Renal cortex interstitium (tissue), 11 donors: Measurements from ENCODE around the gene SV2C. TPM values are rescaled to one million over a fixed set of nuclear protein-coding genes. Genes with fewer than 3 reads are reported as not detected.
"Not testable (repeated sequence)": the region's sequence is repeated elsewhere in the genome, so short reads cannot be mapped to it uniquely, and the experiment has no call there.

Experiments
- DNase-seq, 11 donors: peaks; one replicate each; pipeline ENCODE4 v3.0.0-alpha.2; 2013; ENCODE audit warnings: low read depth in 9 of 11, low spot score in 4 of 11; ENCODE audit errors: extremely low read depth in 1 of 11
- polyA plus RNA-seq, 3 donors: library from polyadenylated mRNA; unstranded; fragments of 120-200 nt; gene quantifications; one replicate each; pipeline ENCODE4 v1.2.1, GENCODE V29; 2013; ENCODE audit not compliant: insufficient read length in 3 of 3

Gene SV2C
- polyA plus RNA-seq, 3 donors, result 0.23 to 1.3 (median 0.31) TPM

- no peak for DNase-seq
Observed at GRCh38 chr5:76274571-76274970, 191.4 kb downstream of the SV2C start.

DNA sequence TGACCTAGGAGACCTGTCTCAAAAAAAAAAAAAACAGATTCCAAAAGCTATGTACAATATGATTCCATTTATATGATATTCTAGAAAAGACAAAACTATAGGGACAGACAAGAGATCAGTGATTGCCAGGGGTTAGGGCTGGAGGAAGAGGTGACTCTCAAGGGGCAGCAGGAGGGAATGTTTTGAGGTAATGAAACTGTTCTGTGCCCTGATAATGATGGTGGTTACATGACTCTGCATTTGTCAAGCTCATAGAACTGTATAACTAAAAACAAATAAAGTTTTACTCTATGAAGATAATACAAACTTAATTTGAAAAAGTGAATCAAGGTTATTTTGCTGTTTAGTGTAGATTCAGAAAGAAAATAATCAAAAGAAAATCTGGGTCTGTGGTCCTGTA lies 194.6 kb downstream of the SV2C start:
- no peak for DNase-seq

GRCh38 chr5:76278261-76278789 lies 195.1 kb downstream of the SV2C start:
- no peak for DNase-seq

DNA sequence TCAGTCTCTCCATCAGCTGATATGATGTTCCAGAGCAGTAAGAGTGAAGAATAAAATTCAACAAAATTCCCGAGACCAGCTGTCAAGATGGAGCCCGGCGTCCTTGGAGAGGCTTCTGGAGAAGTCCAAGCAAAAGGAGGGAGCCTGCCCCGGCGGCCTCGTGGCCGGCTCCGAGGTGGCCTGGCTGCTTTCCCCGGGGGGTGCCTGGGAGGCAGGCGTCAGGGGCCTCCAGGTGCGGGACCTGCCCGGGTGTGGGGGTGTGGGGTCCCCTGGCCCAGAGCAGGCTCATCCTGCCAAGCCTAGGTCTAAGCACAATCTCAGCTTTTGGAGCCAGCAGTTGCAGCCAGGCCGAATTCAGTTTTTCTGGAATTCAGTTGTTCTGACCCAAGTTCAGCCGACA lies 197.3 kb downstream of the SV2C start:
- DNase-seq, result no peak

GRCh38 chr5:76283670-76284069 lies 200.5 kb downstream of the SV2C start:
- DNase-seq, result no peak

DNA sequence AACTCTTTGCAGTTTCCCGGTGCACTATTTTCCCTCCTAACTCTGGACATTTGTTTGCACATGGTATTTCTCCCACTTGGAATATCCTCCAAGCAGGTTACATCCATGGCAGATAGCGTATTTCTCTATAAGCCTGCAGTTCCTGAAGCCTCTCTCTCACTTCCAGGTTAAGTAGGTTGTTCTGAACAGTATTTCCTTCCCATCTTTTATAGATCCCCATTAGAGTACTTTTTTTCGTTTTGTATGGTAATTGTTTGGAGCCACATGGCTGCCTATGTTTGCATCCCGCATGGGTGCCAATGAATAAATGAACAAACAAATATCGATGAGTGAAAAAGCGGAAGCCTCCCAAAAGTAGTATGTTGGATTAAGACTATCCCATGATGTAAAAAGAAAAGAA lies 206.5 kb downstream of the SV2C start:
- DNase-seq, result no peak

GRCh38 chr5:76290321-76290757 lies 207.2 kb downstream of the SV2C start:
- peak in 1 of 11 donors; percentile 3 for DNase-seq

DNA sequence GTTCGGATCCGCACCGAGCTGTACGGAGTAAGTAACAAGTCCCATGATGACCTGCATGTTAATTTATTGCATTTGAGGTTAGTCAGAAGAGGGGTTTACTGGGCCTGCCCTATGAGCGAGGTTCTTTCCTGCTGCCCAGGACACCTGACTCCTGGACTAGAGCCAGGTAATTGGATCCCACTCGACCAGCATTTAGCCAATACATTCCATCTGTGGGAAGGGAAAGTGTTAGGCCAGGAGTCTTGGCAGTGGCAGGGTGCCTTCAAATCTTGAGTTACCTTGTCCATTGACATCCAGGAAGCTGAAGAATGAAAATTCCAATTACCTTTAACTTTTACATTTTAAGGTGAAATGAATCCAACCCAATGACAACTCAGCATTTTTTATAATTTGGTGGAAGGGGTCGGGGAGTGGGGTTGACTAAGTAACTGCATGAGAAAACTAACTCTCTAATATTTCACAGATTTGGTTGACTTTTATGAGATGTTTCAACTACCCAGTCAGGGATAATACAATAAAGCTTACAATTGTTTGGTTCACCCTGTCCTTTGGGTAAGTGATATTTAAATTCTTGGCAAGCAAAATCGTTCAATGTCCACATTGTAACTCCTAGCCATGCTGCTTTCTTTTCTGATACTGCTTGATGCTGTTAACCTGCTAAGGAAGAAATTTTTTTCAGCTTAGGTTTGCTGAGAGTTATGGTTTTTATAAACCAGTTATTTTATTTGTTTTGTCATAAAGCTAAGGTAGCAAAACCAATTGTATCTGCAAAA lies 208.3 kb downstream of the SV2C start:
- peak in 7 of 11 donors; percentile 13 to 47 (median 16) for DNase-seq

- no peak for DNase-seq
Observed at GRCh38 chr5:76292620-76293322, 209.6 kb downstream of the SV2C start.

GRCh38 chr5:76294573-76294972 lies 211.4 kb downstream of the SV2C start:
- DNase-seq, result no peak

DNA sequence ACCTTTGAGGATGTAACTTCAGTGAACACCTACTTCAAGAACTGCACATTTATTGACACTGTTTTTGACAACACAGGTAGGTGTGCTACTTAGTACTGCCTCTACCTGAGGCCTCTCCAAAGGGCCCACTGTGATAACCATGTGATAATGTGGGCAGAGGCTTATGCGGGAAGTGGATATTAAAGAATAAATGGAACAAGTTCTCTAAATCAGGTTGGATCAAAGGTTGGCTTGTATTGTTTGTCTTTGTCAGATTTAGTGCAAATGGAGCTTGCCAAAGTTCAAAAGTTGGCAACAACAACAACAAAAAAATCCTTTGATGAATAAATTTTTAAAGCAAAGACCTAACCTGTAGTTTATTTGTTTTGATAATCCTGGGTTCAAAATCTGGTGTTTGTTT lies 215.7 kb downstream of the SV2C start:
- DNase-seq, result no peak

DNA sequence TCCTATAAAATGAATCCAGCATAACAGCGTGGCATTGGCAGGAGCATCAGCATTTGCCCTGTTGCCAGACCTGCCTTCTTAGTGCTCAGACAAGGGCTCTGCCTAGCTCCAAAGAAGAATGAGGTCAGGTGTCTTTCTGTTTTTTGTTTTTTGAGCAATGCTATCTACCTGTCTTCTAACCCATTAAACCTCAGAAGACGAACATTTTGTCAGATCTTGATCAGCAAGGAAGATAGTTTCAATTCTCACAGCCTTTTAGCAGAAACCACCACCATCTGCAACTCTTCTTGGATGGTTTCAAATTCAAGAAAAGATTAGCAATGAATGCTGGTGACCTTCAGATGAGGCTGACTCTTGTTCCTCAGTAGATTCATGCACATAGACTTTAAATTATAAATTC lies 216.4 kb downstream of the SV2C start:
- no peak for DNase-seq

DNA sequence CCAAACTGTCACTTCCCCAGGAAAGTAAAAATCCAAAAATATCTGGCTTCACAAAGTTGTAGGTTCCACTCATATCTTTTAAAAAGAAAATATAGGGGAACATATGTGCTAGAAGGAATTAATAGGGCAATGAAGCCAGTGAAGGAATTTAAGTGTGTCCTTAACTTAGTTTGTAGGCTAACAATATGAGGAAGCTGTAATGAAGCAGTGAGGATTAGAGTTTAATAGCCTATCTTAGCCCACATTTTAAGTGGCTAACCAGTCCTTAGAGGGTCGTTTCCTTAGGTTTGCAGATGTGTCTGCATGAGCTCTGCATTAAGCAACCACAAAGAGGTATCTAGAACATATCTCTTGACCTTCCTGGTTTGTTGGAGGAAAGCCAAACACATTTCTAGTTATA lies 218.7 kb downstream of the SV2C start:
- DNase-seq, result not testable (repeated sequence)

- DNase-seq, result not testable (repeated sequence)
Observed at GRCh38 chr5:76302661-76303060, 219.5 kb downstream of the SV2C start.

DNA sequence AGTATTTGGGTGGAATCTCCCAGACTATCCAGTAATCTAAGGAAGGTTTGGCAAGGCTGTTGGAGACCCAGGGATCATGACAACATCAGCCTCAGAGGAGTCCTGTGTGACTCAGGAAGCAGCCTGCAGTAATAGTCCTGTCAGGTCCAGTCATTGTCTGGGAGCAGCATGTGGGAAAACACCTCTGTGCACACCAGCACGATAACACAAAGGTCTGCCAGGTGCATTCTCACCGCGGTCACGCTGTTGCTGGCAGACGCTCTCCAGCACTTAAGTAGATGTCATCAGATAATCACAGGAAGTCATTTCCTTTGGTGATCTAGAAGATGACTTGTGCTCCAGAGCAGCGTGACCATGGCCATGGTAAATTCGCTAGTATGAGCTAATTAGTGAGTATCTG lies 220.7 kb downstream of the SV2C start:
- no peak for DNase-seq

DNA sequence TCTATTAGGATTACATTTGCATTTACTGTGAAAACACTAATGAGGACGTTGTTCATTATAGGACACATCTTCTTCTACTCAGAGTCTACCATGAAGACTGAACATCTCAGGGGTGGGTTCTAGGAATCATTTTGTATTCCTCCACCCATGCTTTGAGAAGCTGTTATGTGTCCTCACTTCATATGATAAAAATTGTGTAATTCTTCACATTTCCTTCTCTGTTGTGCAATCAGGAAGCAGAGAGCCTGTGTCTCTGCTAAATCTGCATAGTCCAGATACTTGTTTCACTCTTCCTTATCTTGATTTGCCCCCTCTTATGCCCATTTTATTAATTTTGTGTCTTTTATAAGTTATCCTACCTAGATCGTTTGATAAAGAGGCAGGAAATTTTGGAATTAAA lies 222.1 kb downstream of the SV2C start:
- no peak for DNase-seq

DNA sequence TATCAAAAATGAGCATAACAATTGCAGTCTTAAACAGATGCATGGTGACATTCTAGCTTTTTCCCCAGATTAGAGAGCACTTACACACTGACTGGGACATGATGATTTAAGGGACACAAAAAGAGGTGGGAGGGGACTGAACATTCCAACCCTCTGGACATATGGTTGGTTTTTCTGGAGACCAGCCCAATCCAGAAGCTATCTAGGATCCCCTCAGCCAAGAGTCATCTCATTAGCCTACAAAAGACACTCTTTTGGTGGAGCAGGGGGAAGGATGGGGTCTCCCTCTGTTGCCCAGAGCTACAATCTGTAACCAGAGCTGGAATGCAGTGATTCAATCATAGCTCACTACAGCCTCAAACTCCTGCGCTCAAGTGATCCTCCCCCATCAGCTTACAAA lies 222.6 kb downstream of the SV2C start:
- no peak for DNase-seq

- no peak for DNase-seq
Observed at GRCh38 chr5:76310208-76310607, 227.0 kb downstream of the SV2C start.

DNA sequence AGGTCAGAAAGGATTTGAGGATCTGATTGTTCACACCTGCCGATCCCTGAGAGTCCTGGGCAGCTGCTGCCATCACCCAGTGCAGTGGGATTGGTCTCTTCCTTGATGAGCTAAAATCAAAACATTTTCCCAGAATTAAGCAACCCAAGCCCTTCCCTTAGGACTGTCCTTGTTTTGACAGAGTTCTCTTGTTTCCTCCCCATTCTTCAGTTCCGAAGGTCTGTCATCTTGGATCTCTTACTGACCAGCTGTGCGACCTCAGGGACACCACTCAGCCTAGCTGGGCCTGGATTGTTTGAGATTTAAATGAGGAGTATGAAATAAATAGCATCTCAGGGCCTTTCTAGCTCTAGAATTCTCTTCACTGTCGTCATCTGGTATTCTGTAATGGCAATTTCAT lies 229.6 kb downstream of the SV2C start:
- no peak for DNase-seq

GRCh38 chr5:76314643-76315042 lies 231.5 kb downstream of the SV2C start:
- DNase-seq, result no peak
